Thyroid gland (tissue), 4 donors: ENCODE results near the gene MAGI2. TPM values are rescaled to one million over a fixed set of nuclear protein-coding genes. Genes with fewer than 3 reads are reported as not detected.
A peak's percentile ranks its signal among the peaks of the same experiment; 100 is the strongest.
"Not testable (repeated sequence)": the region's sequence is repeated elsewhere in the genome, so short reads cannot be mapped to it uniquely, and the experiment has no call there.

Source experiments
- DNase-seq, 2 donors: peaks; one replicate each; pipeline ENCODE4 v3.0.0-alpha.2; 2019
- H3K27ac ChIP-seq, 3 donors: fragments of 200-600 bp; sonication (generic); 1 replicate in 2 of 3; 2 replicates in 1 of 3; pipeline ENCODE4 v1.5.1; 2016 to 2019; ENCODE audit warnings: mild to moderate bottlenecking in 1 of 3, moderate library complexity in 1 of 3
- H3K27me3 ChIP-seq: fragments of 200-600 bp; sonication (generic); one replicate; pipeline ENCODE4 v1.5.1; 2019
- H3K36me3 ChIP-seq, 2 donors: fragments of 200-600 bp; sonication (generic); one replicate each; pipeline ENCODE4 v1.5.1; 2016 to 2019
- H3K4me1 ChIP-seq, 2 donors: fragments of 200-600 bp; sonication (generic); one replicate each; pipeline ENCODE4 v1.5.1; 2017 to 2019
- H3K4me3 ChIP-seq, 3 donors: fragments of 200-600 bp; sonication (generic); replicated peaks in 1 of 3; 1 replicate in 2 of 3; 2 replicates in 1 of 3; pipeline ENCODE4 v1.5.1; 2016; ENCODE audit warnings: mild to moderate bottlenecking in 1 of 3
- H3K9me3 ChIP-seq: fragments of 200-600 bp; sonication (generic); one replicate; pipeline ENCODE4 v1.5.1; 2017
- POLR2A ChIP-seq, 2 donors: fragments of 450-650 bp; IDR thresholded peaks; one replicate each; pipeline ENCODE4 v1.6.1; 2017; ENCODE audit warnings: antibody characterized with exemption in 2 of 2, mild to moderate bottlenecking in 2 of 2, moderate library complexity in 1 of 2
- WGBS, 2 donors: methylation state at CpG; one replicate each; pipeline ENCODE4 v1.1.5; 2017; 5-methylcytosine and 5-hydroxymethylcytosine counted together
- intact Hi-C: fragments of 100-400 bp; cut with DNase I; formaldehyde crosslinking; loops from one replicate; pipeline ENCODE4 v1.15.1; 2023
- total RNA-seq, 4 donors: library from RNA; depleted of rRNA; stranded (reverse); fragments of >200 nt; gene quantifications; one replicate each; pipeline ENCODE4 v1.2.3, GENCODE V29; 2016
- TF ChIP-seq, protein P1 (sequence below), 6 experiments: fragments of 200-600 bp in 3 of 6; fragments of 450-650 bp in 3 of 6; sonication (generic) in 3 of 6; IDR thresholded peaks; one replicate each; pipeline ENCODE4 v1.5.1; 2016 to 2019; ENCODE audit warnings: antibody characterized with exemption in 6 of 6, mild to moderate bottlenecking in 2 of 6, inconsistent platforms in 1 of 6, moderate library complexity in 1 of 6

The MAGI2 gene
- total RNA-seq, 4 donors from 2014 or later, result 20.7 to 31.1 (median 26.0) TPM

DNA sequence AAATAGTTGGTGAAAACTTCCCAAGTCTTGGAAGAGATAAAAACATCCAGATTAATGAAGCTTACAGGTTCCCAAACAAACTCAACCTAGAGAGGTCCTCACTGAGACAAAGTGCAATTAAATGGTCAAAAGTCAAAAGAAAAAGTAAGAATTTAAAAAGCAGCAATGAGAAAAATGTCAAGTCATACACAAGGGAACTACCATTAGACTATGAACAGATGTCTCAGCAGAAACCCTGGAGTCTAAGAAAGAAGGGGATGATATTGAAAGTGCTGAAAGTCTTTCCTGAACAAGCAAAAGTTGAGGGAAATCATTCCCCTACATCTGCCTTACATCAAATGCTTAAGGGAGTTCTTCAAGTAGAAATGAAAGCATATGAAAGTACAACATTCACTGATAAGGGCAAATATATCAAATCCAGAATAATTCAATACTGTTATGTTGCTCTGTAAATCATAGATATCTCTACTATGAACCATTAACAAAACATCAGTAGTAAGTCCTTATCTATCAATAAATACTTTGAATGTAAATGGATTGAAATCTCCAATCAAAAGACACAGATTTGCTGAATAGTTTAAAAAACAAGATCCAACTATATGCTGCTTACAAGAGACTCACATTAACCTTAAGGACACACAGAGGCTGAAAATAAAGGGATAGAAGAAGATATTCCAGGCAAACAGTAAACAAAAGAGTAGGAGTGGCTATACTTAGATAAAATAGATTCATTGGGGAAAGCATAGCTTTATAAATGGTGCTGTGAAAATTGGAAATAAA, 1205.4 kb downstream of the MAGI2 start:
- Histone ChIP-seq H3K27ac (no peak overlapping the region), H3K27me3 (no peaks in the 10 kb centered on the region), H3K9me3 (no peaks in the 10 kb centered on the region), H3K36me3 (no peaks in the 10 kb centered on the region), H3K4me1 (no peaks in the 10 kb centered on the region), H3K4me3 (no peak overlapping the region)
- no peak for DNase-seq
- TF ChIP-seq POLR2A (IDR thresholded peaks at IDR 0.05), result no peak
- TF ChIP-seq, protein P1, sequence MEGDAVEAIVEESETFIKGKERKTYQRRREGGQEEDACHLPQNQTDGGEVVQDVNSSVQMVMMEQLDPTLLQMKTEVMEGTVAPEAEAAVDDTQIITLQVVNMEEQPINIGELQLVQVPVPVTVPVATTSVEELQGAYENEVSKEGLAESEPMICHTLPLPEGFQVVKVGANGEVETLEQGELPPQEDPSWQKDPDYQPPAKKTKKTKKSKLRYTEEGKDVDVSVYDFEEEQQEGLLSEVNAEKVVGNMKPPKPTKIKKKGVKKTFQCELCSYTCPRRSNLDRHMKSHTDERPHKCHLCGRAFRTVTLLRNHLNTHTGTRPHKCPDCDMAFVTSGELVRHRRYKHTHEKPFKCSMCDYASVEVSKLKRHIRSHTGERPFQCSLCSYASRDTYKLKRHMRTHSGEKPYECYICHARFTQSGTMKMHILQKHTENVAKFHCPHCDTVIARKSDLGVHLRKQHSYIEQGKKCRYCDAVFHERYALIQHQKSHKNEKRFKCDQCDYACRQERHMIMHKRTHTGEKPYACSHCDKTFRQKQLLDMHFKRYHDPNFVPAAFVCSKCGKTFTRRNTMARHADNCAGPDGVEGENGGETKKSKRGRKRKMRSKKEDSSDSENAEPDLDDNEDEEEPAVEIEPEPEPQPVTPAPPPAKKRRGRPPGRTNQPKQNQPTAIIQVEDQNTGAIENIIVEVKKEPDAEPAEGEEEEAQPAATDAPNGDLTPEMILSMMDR (IDR thresholded peaks at IDR 0.05), result no peak
- intact Hi-C loops, result no loop called here

DNA sequence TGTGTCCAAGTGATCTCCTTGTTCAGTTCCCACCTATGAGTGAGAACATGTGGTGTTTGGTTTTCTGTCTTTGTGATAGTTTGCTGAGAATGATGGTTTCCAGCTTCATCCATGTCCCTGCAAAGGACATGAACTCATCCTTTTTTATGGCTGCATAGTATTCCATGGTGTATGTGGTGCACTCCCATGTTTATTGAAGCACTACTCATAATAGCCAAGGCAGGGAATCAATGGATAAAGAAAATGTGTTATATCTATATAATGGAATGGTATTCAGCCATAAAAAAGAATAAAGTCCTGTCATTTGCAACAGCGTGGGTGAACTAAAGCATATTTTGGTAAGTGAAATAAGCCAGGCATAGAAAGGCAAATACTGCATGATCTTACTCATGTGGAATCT, 1213.3 kb downstream of the MAGI2 start:
- H3K4me1 ChIP-seq, H3K36me3 ChIP-seq, H3K4me3 ChIP-seq, DNase-seq, H3K27me3 ChIP-seq, intact Hi-C loops, H3K9me3 ChIP-seq, H3K27ac ChIP-seq: not testable (repeated sequence)
- 96 to 98% methylated on average over 1 of the region's 1 CpG for WGBS, 2 donors

DNA sequence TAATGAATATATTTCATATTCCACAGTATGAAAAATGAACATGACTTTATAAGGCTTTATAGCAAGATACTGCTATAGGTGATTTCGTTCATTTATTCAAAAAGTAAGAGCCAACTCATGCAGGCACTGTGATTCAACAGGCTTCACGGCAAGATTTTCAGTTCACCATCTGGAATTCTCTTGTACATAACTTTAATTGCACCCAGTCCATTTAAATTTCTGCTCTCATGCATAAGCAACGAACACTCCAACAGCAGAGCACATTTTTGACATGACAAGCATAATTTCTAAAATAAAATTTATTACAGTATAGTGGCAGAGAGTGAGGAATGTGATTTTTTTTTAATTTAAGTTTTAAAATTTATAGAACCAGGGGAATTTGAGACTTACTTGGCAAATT, 1218.8 kb downstream of the MAGI2 start:
- no peaks in the 10 kb centered on the region for H3K9me3 ChIP-seq
- WGBS, 2 donors, result 76 to 86% methylated on average over 3 of the region's 3 CpGs
- H3K27me3 ChIP-seq, result no peaks in the 10 kb centered on the region
- H3K4me1 ChIP-seq, result no peaks in the 10 kb centered on the region
- no peak overlapping the region for H3K27ac ChIP-seq
- intact Hi-C loops, result no loop called here
- H3K36me3 ChIP-seq, result no peaks in the 10 kb centered on the region
- TF ChIP-seq, protein P1 (IDR thresholded peaks at IDR 0.05), result no peak
- no peak for TF ChIP-seq POLR2A (IDR thresholded peaks at IDR 0.05)
- DNase-seq, result no peak
- no peak overlapping the region for H3K4me3 ChIP-seq

DNA sequence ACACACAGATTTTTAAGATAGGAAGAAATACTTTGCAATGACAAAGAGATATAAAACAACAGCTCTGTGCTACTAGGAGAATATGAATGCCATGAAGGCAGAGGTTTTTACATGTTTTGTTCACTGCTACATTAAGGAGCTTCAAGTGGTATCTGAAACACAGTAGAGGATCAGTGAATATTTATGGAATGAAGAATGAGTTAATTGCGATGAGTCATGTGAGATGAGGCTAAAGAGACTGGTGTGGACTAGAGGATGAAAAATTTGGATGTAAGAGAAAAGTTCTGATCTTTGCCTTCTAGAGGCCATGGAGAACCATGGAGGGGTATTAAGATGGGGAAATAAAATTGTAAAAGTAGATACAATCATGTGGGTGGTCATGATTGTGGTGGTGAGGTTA, 1220.7 kb downstream of the MAGI2 start:
- no peak for TF ChIP-seq POLR2A (IDR thresholded peaks at IDR 0.05)
- TF ChIP-seq, protein P1 (IDR thresholded peaks at IDR 0.05), result no peak
- Histone ChIP-seq H3K27me3 (no peaks in the 10 kb centered on the region), H3K4me3 (no peak overlapping the region), H3K27ac (no peak overlapping the region), H3K4me1 (no peaks in the 10 kb centered on the region), H3K36me3 (no peaks in the 10 kb centered on the region), H3K9me3 (no peaks in the 10 kb centered on the region)
- intact Hi-C loops, result no loop called here
- 95% methylated on average over 1 of the region's 1 CpG for WGBS, 2 donors
- no peak for DNase-seq

DNA sequence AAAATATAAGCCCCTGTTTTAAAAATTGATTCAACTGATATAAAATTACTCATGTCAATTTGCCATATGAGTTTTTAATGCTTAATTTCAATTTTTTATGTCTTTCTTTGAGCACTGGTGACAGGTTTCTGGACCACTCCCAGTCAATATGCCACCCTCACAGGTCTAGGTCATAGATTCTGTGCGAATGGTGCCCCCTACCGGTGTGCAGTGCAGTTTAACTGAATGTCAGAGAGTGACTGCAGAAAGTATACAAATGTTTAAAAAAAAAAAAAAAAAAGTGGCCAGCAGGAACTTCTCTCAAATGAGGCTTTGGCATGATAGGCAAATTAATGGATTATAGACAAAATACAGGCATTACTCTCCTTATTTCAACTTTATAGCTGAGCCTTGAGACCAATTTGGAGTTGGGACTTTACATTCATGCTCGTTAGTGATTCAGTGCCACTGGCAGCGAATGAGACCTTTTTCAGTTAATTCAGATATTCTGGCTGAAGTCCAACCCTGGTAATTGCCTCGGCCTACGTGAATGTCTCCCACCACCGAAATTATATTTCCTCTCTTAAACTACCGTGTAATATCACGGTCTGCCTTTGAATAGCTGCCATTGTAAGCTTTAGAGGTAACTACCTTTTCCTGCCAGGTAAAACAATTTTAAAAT, 1227.3 kb downstream of the MAGI2 start:
- TF ChIP-seq, protein P1 (IDR thresholded peaks at IDR 0.05), result peak in 3 of 6 experiments; percentile 30 to 36 (median 31)
- no peak for TF ChIP-seq POLR2A (IDR thresholded peaks at IDR 0.05)
- WGBS, 2 donors, result 58 to 59% methylated on average over 9 of the region's 9 CpGs
- DNase-seq, result peak; percentile 40 to 48
- no peaks in the 10 kb centered on the region for H3K36me3 ChIP-seq
- H3K4me1 ChIP-seq, result peaks cover 0 to 7% of the 10 kb centered on the region in 2 donors
- no peak overlapping the region for H3K27ac ChIP-seq
- H3K4me3 ChIP-seq, result no peak overlapping the region
- H3K9me3 ChIP-seq, result no peaks in the 10 kb centered on the region
- H3K27me3 ChIP-seq, result no peaks in the 10 kb centered on the region
- intact Hi-C loops, result no loop called here
